MCF 10A (cell line): ENCODE data around the gene FGF3. TPM values are rescaled to one million over a fixed set of nuclear protein-coding genes. Genes with fewer than 3 reads are reported as not detected.

Source experiments
- BruUV-seq: library from RNA; stranded (reverse); fragments of 400-500 nt; replicated peaks from 2 replicates; lab custom pipeline; 2021; lab: Mats Ljungman, UMichigan
- CTCF ChIA-PET: fragments of 300-600 bp; sonication (Branson Sonifier 250); formaldehyde crosslinking; extraction: SDS; loops from one replicate; lab custom pipeline; 2021; ENCODE audit warnings: antibody characterized with exemption, inconsistent platforms; lab: Yijun Ruan, JAX
- POLR2A ChIA-PET: fragments of 300-600, 350-650 bp; sonication (Branson Sonifier 250); formaldehyde crosslinking; extraction: SDS; loops from one replicate; lab custom pipeline; 2020; ENCODE audit warnings: antibody characterized with exemption, inconsistent platforms; lab: Yijun Ruan, JAX
- DNase-seq: peaks from one replicate; pipeline ENCODE4 v3.0.0-alpha.2; 2018; ENCODE audit not compliant: unreplicated experiment
- H3K27ac Mint-ChIP-seq: one replicate; pipeline ENCODE4 v1.8.0; 2022; ENCODE audit warnings: mild to moderate bottlenecking, low read depth, mixed read lengths; ENCODE audit not compliant: unreplicated experiment
- H3K27me3 Mint-ChIP-seq: one replicate; pipeline ENCODE4 v1.8.0; 2022; ENCODE audit warnings: mixed read lengths; ENCODE audit not compliant: insufficient read depth, unreplicated experiment
- H3K36me3 Mint-ChIP-seq: one replicate; pipeline ENCODE4 v1.8.0; 2022; ENCODE audit warnings: mild to moderate bottlenecking, moderate library complexity, mixed read lengths; ENCODE audit not compliant: insufficient read depth, unreplicated experiment
- H3K4me1 Mint-ChIP-seq: one replicate; pipeline ENCODE4 v1.8.0; 2022; ENCODE audit warnings: mixed read lengths; ENCODE audit not compliant: insufficient read depth, unreplicated experiment
- H3K4me3 Mint-ChIP-seq: one replicate; pipeline ENCODE4 v1.8.0; 2022; ENCODE audit warnings: mild to moderate bottlenecking, moderate library complexity, mixed read lengths; ENCODE audit not compliant: unreplicated experiment
- H3K9me3 Mint-ChIP-seq: one replicate; pipeline ENCODE4 v1.8.0; 2022; ENCODE audit warnings: mixed read lengths; ENCODE audit not compliant: unreplicated experiment
- intact Hi-C: fragments of 100-400 bp; cut with micrococcal nuclease; formaldehyde crosslinking; loops from 2 replicates; pipeline ENCODE4 v1.14.1; 2022
- total RNA-seq: library from RNA; stranded (reverse); gene quantifications from 2 replicates; pipeline ENCODE4 v1.2.3, GENCODE V29; 2022
- TF ChIP-seq, protein P1 (sequence below): fragments of 200-600 bp; IDR thresholded peaks from one replicate; pipeline ENCODE4 v1.8.0; 2022; ENCODE audit warnings: antibody characterized with exemption, mild to moderate bottlenecking; ENCODE audit not compliant: unreplicated experiment

FGF3 gene
- total RNA-seq, 1 experiment from 2014 or later: not detected

GRCh38 chr11:69828971-69829344 is 9.7 kb upstream of the FGF3 start:
- H3K4me3 Mint-ChIP-seq: no peak overlapping the region
- no peaks in the 10 kb centered on the region for H3K4me1 Mint-ChIP-seq
- TF ChIP-seq, protein P1, sequence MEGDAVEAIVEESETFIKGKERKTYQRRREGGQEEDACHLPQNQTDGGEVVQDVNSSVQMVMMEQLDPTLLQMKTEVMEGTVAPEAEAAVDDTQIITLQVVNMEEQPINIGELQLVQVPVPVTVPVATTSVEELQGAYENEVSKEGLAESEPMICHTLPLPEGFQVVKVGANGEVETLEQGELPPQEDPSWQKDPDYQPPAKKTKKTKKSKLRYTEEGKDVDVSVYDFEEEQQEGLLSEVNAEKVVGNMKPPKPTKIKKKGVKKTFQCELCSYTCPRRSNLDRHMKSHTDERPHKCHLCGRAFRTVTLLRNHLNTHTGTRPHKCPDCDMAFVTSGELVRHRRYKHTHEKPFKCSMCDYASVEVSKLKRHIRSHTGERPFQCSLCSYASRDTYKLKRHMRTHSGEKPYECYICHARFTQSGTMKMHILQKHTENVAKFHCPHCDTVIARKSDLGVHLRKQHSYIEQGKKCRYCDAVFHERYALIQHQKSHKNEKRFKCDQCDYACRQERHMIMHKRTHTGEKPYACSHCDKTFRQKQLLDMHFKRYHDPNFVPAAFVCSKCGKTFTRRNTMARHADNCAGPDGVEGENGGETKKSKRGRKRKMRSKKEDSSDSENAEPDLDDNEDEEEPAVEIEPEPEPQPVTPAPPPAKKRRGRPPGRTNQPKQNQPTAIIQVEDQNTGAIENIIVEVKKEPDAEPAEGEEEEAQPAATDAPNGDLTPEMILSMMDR: no peak
- intact Hi-C loops: no loop called here
- no peak overlapping the region for H3K27ac Mint-ChIP-seq
- no TSS peak for BruUV-seq
- no peaks in the 10 kb centered on the region for H3K9me3 Mint-ChIP-seq
- H3K36me3 Mint-ChIP-seq: no peaks in the 10 kb centered on the region
- ChIA-PET POLR2A (no interaction called here), CTCF (no interaction called here)
- H3K27me3 Mint-ChIP-seq: peaks cover 17% of the 10 kb centered on the region
- DNase-seq: no peak

- no TSS peak for BruUV-seq
- DNase-seq: no peak
- Mint-ChIP-seq H3K4me3 (no peak overlapping the region), H3K9me3 (no peaks in the 10 kb centered on the region), H3K27me3 (peaks cover 21% of the 10 kb centered on the region), H3K4me1 (no peaks in the 10 kb centered on the region), H3K27ac (no peak overlapping the region), H3K36me3 (no peaks in the 10 kb centered on the region)
- ChIA-PET POLR2A (interaction anchor here (0.6 kb wide), 1 partner anchor 22 kb away, joined by 4 read pairs; no protein-coding TSS in a partner anchor), CTCF (no interaction called here)
- TF ChIP-seq, protein P1: no peak
- intact Hi-C loops: no loop called here
Measured at GRCh38 chr11:69828276-69828970, 9.2 kb upstream of the FGF3 start.

DNA sequence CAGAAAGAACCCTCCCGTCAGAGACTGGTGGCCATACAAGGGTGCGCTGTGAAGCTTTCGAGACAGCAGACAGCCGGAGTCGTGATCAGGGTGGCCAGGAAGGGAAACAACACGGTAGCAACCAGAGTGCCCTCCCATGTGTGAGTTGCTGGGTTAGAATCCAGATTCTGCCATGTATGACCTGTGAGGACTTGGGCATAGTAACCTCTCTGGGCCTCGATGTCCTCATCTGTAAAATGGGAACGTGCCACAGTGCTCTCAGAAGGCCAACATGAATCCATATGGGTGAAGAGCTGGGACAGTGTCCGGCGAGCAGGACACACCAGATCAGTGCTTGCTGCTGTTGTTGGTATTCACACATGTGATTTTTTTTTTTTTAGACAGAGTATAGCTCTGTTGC is 7.6 kb upstream of the FGF3 start:
- CTCF ChIA-PET: no interaction called here
- TF ChIP-seq, protein P1: no peak
- no peak overlapping the region for H3K27ac Mint-ChIP-seq

DNA sequence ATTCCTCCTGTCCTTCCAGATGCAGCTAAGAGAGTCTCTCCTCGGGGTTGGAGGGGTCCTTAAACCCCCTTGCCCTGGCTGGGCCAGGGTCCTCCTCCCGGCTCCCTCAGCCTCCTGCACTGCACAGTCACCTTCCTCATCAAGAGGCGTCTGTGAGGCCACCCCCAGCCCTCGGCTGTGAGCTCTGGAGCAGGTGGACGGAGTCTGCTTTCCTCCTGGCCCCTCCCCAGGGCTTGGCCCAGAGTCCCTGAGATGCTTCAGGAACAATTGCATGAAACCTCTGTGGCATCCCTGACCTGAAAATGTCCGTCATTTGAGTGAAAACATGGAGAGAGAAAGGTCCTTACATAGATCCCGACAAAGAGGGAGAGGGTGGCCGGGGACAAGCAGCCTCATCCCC is 6.7 kb upstream of the FGF3 start:
- H3K27ac Mint-ChIP-seq: no peak overlapping the region
- no peak overlapping the region for H3K4me3 Mint-ChIP-seq
- TF ChIP-seq, protein P1: no peak
- H3K9me3 Mint-ChIP-seq: no peaks in the 10 kb centered on the region
- no peaks in the 10 kb centered on the region for H3K4me1 Mint-ChIP-seq
- intact Hi-C loops: no loop called here
- no TSS peak for BruUV-seq
- DNase-seq: no peak
- no peaks in the 10 kb centered on the region for H3K36me3 Mint-ChIP-seq
- H3K27me3 Mint-ChIP-seq: peaks cover 28% of the 10 kb centered on the region
- POLR2A ChIA-PET: no interaction called here
- CTCF ChIA-PET: no interaction called here

More for the DNA sequence above, 7.6 kb upstream of the FGF3 start:
- Mint-ChIP-seq H3K9me3 (no peaks in the 10 kb centered on the region), H3K4me1 (no peaks in the 10 kb centered on the region), H3K4me3 (no peak overlapping the region), H3K36me3 (no peaks in the 10 kb centered on the region), H3K27me3 (peaks cover 25% of the 10 kb centered on the region)
- BruUV-seq: no TSS peak
- POLR2A ChIA-PET: no interaction called here
- intact Hi-C loops: no loop called here
- no peak for DNase-seq
